ENCODE results near the gene ANKRD33.
A peak's percentile ranks its signal among the peaks of the same experiment; 100 is the strongest.

Gene ANKRD33

GRCh38 chr12:51844854-51845253 lies 43.0 kb upstream of the ANKRD33 start:
- no peak for TF ChIP-seq CTCF (IDR thresholded peaks at IDR 0.05; ENCODE audit: unreplicated experiment in 3 of 3)
- H3K27ac Mint-ChIP-seq, result peak overlapping the region; percentile 72 to 95 (median 90)
- peaks cover 43% of the 10 kb centered on the region for H3K4me1 Mint-ChIP-seq
- peaks cover 3% of the 10 kb centered on the region for H3K36me3 Mint-ChIP-seq (ENCODE audit: low read depth)
- H3K9me3 Mint-ChIP-seq, result no peaks in the 10 kb centered on the region
- H3K4me3 Mint-ChIP-seq, result peak overlapping the region; percentile 44 to 91 (median 90)
- peaks cover 29% of the 10 kb centered on the region for H3K27me3 Mint-ChIP-seq (ENCODE audit: low read depth)

- Mint-ChIP-seq H3K27me3 (ENCODE audit: low read depth) (peaks cover 31% of the 10 kb centered on the region), H3K4me1 (peaks cover 45% of the 10 kb centered on the region), H3K9me3 (no peaks in the 10 kb centered on the region), H3K4me3 (peak overlapping the region; percentile 90 to 91 (median 91)), H3K27ac (peak overlapping the region; percentile 72 to 95 (median 90)), H3K36me3 (ENCODE audit: low read depth) (peaks cover 3% of the 10 kb centered on the region)
- TF ChIP-seq CTCF (IDR thresholded peaks at IDR 0.05; ENCODE audit: unreplicated experiment in 3 of 3), result no peak
Measured at GRCh38 chr12:51845482-51845881, 42.4 kb upstream of the ANKRD33 start.

- H3K4me3 Mint-ChIP-seq, result peak overlapping the region; percentile 90 to 91 (median 91)
- H3K4me1 Mint-ChIP-seq, result peaks cover 52% of the 10 kb centered on the region
- no peak for TF ChIP-seq CTCF (IDR thresholded peaks at IDR 0.05; ENCODE audit: unreplicated experiment in 3 of 3)
- no peaks in the 10 kb centered on the region for H3K9me3 Mint-ChIP-seq
- H3K36me3 Mint-ChIP-seq (ENCODE audit: low read depth), result peaks cover 3% of the 10 kb centered on the region
- peak overlapping the region; percentile 72 to 95 (median 90) for H3K27ac Mint-ChIP-seq
- peaks cover 34% of the 10 kb centered on the region for H3K27me3 Mint-ChIP-seq (ENCODE audit: low read depth)
Measured at GRCh38 chr12:51846271-51846691, 41.6 kb upstream of the ANKRD33 start.

- no peaks in the 10 kb centered on the region for H3K9me3 Mint-ChIP-seq
- H3K4me1 Mint-ChIP-seq, result peaks cover 50% of the 10 kb centered on the region
- no peak for TF ChIP-seq CTCF (IDR thresholded peaks at IDR 0.05; ENCODE audit: unreplicated experiment in 3 of 3)
- peaks cover 3% of the 10 kb centered on the region for H3K36me3 Mint-ChIP-seq (ENCODE audit: low read depth)
- peak overlapping the region; percentile 72 to 90 (median 79) for H3K27ac Mint-ChIP-seq
- peaks cover 38% of the 10 kb centered on the region for H3K27me3 Mint-ChIP-seq (ENCODE audit: low read depth)
- peak overlapping the region; percentile 90 to 91 (median 91) for H3K4me3 Mint-ChIP-seq
Measured at GRCh38 chr12:51846911-51847642, 40.8 kb upstream of the ANKRD33 start.

GRCh38 chr12:51847643-51848325 lies 40.1 kb upstream of the ANKRD33 start:
- Mint-ChIP-seq H3K27me3 (ENCODE audit: low read depth) (peaks cover 41% of the 10 kb centered on the region), H3K36me3 (ENCODE audit: low read depth) (peaks cover 3% of the 10 kb centered on the region), H3K9me3 (no peaks in the 10 kb centered on the region), H3K4me1 (peaks cover 56% of the 10 kb centered on the region), H3K27ac (peak overlapping the region; percentile 55 to 90 (median 77)), H3K4me3 (peak overlapping the region; percentile 90 to 91 (median 91))
- TF ChIP-seq CTCF (IDR thresholded peaks at IDR 0.05; ENCODE audit: unreplicated experiment in 3 of 3), result no peak
